Lung (tissue), 12 donors: Measurements from ENCODE around the gene ENOPH1. TPM values are rescaled to one million over a fixed set of nuclear protein-coding genes. Genes with fewer than 3 reads are reported as not detected.
A peak's percentile ranks its signal among the peaks of the same experiment; 100 is the strongest.

Experiments
- ATAC-seq: fragments of 200-7000 bp; cut with Tn5 transposase; one replicate; pipeline ENCODE4 v1.9.1; 2020; ENCODE audit warnings: moderate number of reproducible peaks; ENCODE audit not compliant: insufficient read depth, low FRiP score
- DNase-seq, 3 donors: peaks; one replicate each; pipeline ENCODE4 v3.0.0-alpha.2; 2013 to 2017
- H3K27ac ChIP-seq, 2 donors: one replicate each; pipeline ENCODE4 v1.5.1; 2013; ENCODE audit warnings: mild to moderate bottlenecking in 2 of 2, moderate library complexity in 2 of 2, control low read depth in 1 of 2, inconsistent platforms in 1 of 2, low read depth in 1 of 2, low read length in 1 of 2
- H3K27me3 ChIP-seq, 3 donors: one replicate each; pipeline ENCODE4 v1.5.1; 2013; ENCODE audit warnings: low read length in 2 of 3; ENCODE audit not compliant: control insufficient read depth in 3 of 3, insufficient read depth in 3 of 3
- H3K36me3 ChIP-seq, 4 donors: one replicate each; pipeline ENCODE4 v1.5.1; 2013; ENCODE audit warnings: low read length in 4 of 4, mild to moderate bottlenecking in 1 of 4, moderate library complexity in 1 of 4; ENCODE audit not compliant: control insufficient read depth in 4 of 4, insufficient read depth in 4 of 4
- H3K4me1 ChIP-seq, 5 donors: one replicate each; pipeline ENCODE4 v1.5.1; 2013; ENCODE audit warnings: low read length in 5 of 5, mild to moderate bottlenecking in 2 of 5, moderate library complexity in 1 of 5; ENCODE audit not compliant: control insufficient read depth in 5 of 5, insufficient read depth in 5 of 5
- H3K4me3 ChIP-seq: one replicate; pipeline ENCODE4 v1.5.1; 2013; ENCODE audit warnings: mild to moderate bottlenecking, control low read depth, moderate library complexity
- H3K9ac ChIP-seq, 2 donors: one replicate each; pipeline ENCODE4 v1.5.1; 2013; ENCODE audit warnings: low read length in 2 of 2, control low read depth in 1 of 2; ENCODE audit not compliant: insufficient read depth in 1 of 2
- H3K9me3 ChIP-seq, 4 donors: one replicate each; pipeline ENCODE4 v1.5.1; 2013; ENCODE audit warnings: low read length in 3 of 4, mild to moderate bottlenecking in 1 of 4, moderate library complexity in 1 of 4; ENCODE audit not compliant: control insufficient read depth in 4 of 4, insufficient read depth in 3 of 4
- CTCF ChIP-seq: IDR thresholded peaks from 2 replicates; pipeline ENCODE4 v1.5.1; 2012; ENCODE audit warnings: mild to moderate bottlenecking; ENCODE audit errors: control extremely low read depth, extremely low read depth
- WGBS, 2 donors: extraction: QIAGEN DNeasy Blood & Tissue Kit; methylation state at CpG; one replicate each; pipeline ENCODE4 v1.1.7; 2013; 5-methylcytosine and 5-hydroxymethylcytosine counted together
- polyA plus RNA-seq, 2 donors: library from polyadenylated mRNA; stranded (reverse); fragments of 200-250 nt; gene quantifications; one replicate each; pipeline ENCODE4 v1.2.1, GENCODE V29; 2013
- total RNA-seq, 2 donors: library from RNA; depleted of rRNA in 1 of 2; stranded (reverse); fragments of >200 nt in 1 of 2; gene quantifications; one replicate each; pipeline ENCODE4 v1.2.1, GENCODE V29; 2014 to 2021
- donor health status: control.
- donor health status: control.
- donor health status: Bipolar disorder and iron deficiency.
- donor health status: healthy.
- donor health status: DM: yes; HTN: yes; CAD: no.

The ENOPH1 gene
- total and polyA plus RNA-seq, 4 donors: 28.5 to 45.3 (median 34.0) TPM

GRCh38 chr4:82428969-82429727 is 1.2 kb upstream of the ENOPH1 start:
- TF ChIP-seq CTCF: peak; percentile 91
- DNase-seq (peak; percentile 96 to 97 (median 97)), ATAC-seq (peak; percentile 81)
- Histone ChIP-seq H3K27me3 (no peaks in the 10 kb centered on the region), H3K4me3 (peak overlapping the region; percentile 78), H3K27ac (peak overlapping the region; percentile 98 to 100), H3K9me3 (no peaks in the 10 kb centered on the region), H3K9ac (peak overlapping the region; percentile 92 to 97), H3K36me3 (peaks cover 6 to 33% (median 18%) of the 10 kb centered on the region in 4 donors), H3K4me1 (peaks cover 0 to 30% (median 5%) of the 10 kb centered on the region in 5 donors)
- WGBS, 2 donors: 0 to 1% methylated on average over 79 to 83 of the region's 83 CpGs

- Histone ChIP-seq H3K36me3 (peaks cover 4 to 28% (median 15%) of the 10 kb centered on the region in 4 donors), H3K4me3 (peak overlapping the region; percentile 59), H3K4me1 (peaks cover 0 to 30% (median 5%) of the 10 kb centered on the region in 5 donors), H3K27me3 (no peaks in the 10 kb centered on the region), H3K27ac (peak overlapping the region; percentile 98 to 100), H3K9me3 (no peaks in the 10 kb centered on the region), H3K9ac (peak overlapping the region; percentile 92 to 97)
- WGBS, 2 donors: 0% methylated on average over 53 to 58 of the region's 58 CpGs
- TF ChIP-seq CTCF: no peak
- ATAC-seq (peak; percentile 28), DNase-seq (no peak)
Observed at GRCh38 chr4:82429728-82430192, 630 bp upstream of the ENOPH1 start.

GRCh38 chr4:82430964-82431745 is 765 bp downstream of the ENOPH1 start:
- TF ChIP-seq CTCF: no peak
- Histone ChIP-seq H3K9me3 (no peaks in the 10 kb centered on the region), H3K36me3 (peaks cover 2 to 22% (median 10%) of the 10 kb centered on the region in 4 donors), H3K27ac (peak overlapping the region; percentile 98 to 100), H3K27me3 (no peaks in the 10 kb centered on the region), H3K4me1 (peaks cover 0 to 29% (median 5%) of the 10 kb centered on the region in 5 donors), H3K9ac (peak overlapping the region; percentile 81 to 97), H3K4me3 (peak overlapping the region; percentile 59)
- ATAC-seq (no peak), DNase-seq (peak in 2 of 3 donors; percentile 20 to 29)
- WGBS, 2 donors: 5% methylated on average over 33 of the region's 33 CpGs
